GM18508 (cell line): Measurements from ENCODE around the gene ZNF440.
"Not testable (repeated sequence)": the region's sequence is repeated elsewhere in the genome, so short reads cannot be mapped to it uniquely, and the experiment has no call there.

Experiments used
- ATAC-seq: cut with Tn5 transposase; IDR thresholded peaks from one replicate; pipeline ENCODE4 v1.9.1; 2021; ENCODE audit warnings: moderate number of reproducible peaks; ENCODE audit not compliant: insufficient read depth, unreplicated experiment

Gene ZNF440

DNA sequence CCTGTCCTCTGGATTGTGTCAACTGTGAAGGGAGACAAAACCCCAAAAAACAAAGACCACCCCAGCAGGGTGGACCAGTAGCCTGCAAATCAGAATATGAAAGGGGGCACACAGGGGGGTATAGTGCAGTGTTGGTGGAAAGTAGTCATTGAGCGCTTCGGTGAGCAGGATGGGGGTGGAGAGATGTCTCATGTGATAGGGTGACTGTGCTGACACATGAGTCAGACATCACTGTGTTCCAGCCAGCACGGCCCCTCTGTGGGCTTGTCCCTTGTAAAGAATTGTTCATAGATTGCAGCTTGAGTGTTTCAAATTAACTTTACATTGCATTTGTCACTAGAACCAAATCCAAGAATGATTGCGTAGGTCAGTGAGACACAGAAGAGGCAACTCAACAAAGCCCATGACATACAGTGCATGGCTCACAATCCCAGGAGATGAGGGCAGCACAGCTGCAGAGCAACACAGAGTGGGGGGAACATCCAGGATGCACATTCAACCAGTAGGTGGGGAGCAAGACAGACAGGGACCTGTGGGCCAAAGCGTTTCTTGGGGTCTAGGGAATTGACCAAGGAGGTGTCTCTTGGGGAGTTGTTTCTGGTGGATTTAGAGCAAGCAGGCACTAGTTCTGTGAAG is 7.5 kb downstream of the ZNF440 start:
- no peak for ATAC-seq

DNA sequence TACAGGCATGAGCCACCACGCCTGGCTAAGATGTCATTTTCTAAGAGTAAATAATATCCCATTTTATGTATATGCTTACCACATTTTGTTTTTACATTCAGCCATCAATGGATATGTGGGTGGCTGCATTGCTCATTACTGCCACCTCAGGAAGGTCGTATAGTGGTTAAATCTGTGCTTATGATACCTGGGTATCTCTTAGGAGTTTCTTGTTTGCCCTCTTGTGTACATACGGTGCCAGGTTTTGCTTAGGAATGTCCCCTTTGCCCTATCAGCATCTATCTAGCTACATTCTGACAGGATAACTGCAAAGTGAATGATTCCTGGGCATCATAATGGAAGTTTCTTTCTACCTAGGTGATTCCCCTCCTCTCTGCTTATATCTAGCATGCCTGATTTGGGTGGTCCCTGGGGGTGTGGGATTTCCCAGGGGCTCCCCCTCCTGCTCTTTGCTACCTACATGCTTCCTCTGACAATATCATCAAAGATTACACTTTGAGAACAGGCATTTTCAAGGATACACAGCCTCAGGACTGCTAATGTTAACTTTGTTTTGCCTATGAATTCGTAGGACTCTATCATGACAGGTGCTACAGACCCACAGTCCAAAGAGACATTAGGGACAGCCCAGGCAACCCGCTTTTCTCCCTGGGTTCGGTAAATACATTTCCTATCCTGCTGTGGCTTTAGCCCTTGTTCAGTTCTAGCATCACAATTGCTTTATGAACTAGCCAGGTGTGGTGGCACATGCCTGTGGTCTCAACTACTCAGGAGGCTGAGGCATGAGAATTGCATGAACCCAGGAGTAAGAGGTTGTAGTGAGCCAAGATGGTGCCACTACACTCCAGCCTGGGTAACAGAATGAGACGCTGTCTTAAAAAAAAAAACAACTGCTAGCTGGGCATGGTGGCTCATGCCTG is 15.1 kb downstream of the ZNF440 start:
- ATAC-seq: not testable (repeated sequence)

DNA sequence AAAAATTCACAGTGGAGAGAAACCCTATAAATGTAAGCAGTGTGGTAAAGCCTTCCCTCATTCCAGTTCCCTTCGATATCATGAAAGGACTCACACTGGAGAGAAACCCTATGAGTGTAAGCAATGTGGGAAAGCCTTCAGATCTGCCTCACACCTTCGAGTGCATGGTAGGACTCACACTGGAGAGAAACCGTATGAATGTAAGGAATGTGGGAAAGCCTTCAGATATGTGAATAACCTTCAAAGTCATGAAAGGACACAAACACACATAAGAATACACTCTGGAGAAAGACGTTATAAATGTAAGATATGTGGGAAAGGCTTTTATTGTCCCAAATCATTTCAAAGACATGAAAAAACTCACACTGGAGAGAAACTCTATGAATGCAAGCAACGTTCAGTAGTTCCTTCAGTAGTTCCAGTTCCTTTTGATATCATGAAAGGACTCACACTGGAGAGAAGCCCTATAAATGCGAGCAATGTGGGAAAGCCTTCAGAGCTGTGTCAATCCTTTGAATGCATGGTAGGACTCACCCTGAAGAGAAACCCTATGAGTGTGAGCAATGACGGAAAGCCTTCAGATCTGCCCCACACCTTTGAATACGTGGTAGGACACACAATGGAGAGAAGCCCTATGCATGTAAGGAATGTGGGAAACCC is 18.3 kb downstream of the ZNF440 start:
- ATAC-seq: no peak

DNA sequence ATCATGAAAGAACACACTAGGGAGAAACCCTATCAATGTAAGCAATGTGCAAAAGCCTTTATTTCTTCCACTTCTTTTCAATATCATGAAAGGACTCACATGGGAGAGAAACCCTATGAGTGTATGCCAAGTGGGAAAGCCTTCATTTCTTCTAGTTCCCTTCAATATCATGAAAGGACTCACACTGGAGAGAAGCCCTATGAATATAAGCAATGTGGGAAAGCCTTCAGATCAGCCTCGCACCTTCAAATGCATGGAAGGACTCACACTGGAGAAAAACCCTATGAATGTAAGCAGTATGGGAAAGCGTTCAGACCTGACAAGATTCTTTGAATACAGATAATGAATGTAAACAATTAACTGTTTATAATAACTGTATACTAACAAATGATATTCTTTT is 19.5 kb downstream of the ZNF440 start:
- no peak for ATAC-seq

DNA sequence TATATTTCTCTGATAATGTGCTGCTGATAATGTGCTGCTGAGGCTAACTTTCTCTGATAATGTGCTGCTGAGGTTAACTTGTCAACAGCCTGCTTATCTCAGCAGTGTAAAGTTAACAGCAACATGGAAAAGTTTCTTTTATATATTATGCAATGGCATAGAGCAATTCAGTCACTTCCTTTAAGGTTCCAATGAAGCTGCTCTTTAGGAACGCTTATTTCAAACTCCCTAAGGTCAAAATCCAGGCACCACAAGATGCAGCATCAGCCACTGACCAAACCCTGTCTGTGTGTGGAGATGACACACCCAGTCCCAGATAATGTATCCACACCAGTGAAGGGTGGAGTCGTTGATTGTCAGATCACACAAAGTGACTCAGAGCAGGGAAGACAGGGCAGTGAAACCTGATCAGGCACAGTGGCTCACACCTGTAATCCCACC is 21.6 kb downstream of the ZNF440 start:
- ATAC-seq: not testable (repeated sequence)

DNA sequence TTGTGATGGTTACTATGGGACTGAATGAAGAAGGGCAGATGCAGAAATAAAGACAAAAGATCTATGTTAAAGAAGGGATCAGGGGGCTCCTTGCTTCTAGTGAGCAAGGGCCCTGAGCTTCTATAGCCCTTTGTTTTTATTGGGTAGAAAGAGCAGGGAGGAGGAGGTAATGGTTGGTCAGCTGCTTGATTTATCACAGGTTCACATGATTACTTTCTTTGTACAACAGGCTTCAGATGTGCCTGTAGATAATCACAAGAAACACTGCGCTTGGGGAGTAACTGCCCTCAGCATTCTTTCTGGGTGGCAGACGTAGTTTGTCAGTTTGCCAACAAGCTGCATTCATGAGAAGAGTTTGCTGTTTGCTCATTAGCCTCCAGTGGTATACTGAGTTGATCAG is 29.6 kb downstream of the ZNF440 start:
- no peak for ATAC-seq

DNA sequence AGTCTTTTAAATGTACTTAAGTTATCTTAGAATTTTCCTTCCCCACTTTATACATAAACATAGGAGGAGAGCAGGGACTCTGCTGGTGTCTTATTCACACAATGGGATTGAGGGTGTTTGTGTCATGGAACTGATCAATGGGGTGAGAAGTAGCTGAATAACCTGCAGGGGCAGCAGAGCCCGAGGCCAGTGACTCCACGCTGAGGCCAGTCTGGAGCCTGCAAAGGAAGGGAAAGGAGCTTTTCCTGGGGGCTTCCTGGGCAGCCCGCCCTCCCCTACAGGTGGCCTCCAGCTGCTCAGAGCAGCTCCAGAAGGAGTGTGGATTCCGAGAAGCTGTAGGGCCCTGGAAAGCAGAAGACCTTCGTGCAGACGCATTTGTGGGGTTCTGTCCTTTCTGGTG is 33.5 kb downstream of the ZNF440 start:
- ATAC-seq: not testable (repeated sequence)

DNA sequence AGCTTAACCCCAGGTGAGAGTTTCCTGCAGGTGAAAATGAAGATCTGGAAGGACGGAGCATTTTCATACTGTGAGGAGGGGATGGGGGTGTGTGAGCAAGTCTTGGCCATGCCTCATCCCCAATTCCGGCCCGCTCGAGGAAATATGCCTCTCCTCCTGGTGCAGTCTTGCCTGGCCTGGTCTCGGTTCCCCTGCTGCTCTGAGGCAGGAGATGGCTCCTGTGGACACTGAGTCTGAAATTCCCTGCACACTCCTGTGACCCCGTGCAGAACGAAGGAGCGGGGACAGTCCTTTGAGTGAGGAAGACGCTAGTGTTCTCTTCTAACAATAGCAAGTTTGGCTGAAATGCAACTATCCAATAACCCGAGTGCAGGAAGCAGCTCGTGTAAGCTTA is 34.1 kb downstream of the ZNF440 start:
- no peak for ATAC-seq

DNA sequence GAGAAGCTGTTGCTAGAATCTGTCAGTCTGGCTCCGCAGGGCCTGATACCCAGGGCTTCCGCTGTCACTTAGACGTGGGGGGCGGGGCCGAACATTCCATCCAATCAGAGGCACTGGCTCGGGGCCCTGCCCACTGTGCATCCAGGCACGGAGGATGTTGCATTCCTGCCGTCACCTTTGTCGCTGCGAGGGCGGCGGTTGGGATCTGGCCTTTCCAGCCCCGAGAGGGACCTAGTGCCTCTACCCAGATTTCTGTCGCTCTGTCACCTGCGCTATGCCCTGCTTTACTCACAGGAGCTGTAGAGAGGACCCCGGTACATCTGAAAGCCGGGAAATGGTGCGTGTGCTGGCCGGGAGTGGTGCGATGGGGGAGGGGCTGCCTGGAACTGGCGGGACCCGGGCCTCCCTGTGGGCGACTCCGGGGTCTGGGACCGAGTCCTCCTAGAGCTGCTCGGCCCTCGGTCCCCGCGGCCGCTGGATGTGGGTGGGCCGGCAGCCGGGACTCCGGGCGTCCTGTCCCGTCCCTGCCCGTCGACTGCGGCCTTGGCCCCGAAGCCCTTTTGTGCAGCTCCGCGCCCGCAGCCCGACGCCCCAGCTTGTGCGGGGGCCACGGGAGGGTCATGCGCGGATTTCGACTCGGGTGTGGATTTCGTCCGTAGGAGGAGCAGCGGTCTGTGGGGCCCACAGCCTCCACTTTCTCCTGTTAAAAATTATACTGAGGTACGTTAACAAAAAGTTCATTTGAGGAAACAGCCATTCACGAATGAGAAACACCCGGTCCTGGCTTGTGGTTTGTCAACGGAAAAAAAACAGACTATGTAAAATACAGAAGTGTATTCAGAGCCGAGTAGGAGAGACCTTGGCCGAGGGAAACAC is 34.8 kb downstream of the ZNF440 start, which contains the start of gene ZNF439:
Gene ZNF439 (plus strand): TSS at position 133 of the 876 bp plus-strand sequence. CDS start 142 bp downstream, at position 275.
- no peak for ATAC-seq

DNA sequence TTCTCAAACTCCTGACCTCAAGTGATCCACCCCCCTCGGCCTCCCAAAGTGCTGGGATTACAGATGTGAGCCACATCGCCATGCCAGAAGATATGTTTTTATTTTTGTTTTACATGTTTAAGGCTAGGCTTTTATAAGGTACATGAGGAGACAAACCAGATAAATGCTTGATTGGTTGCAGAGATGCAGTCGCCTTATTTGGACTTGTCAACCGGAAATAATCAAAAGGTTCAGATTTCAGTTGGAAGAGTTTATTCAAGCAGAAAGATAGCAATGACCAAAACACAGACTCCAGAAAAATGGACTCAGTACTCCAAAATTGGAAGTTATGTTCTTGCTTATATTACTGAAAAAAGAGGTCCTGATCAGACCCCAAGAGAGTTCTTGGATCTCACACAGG is 36.2 kb downstream of the ZNF440 start:
- not testable (repeated sequence) for ATAC-seq

DNA sequence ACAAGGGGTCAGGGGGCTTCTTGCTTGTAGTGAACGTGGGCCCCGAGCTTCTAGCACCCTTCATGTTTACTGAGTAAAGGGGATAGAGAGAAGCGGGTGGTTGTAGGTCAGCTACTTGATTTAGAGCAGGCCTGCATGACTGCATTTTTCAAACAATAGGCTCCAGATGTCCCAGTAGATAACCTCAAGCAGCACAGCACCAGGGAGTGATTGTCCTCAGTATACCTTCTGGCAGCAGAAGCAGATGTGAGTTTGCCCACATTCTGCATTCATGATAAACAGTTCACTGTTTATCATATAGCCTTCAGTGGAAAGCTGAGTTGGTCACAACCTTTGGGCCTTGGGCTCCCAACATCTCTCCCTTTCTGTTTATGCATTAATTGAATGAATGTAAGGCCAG is 39.3 kb downstream of the ZNF440 start:
- no peak for ATAC-seq

DNA sequence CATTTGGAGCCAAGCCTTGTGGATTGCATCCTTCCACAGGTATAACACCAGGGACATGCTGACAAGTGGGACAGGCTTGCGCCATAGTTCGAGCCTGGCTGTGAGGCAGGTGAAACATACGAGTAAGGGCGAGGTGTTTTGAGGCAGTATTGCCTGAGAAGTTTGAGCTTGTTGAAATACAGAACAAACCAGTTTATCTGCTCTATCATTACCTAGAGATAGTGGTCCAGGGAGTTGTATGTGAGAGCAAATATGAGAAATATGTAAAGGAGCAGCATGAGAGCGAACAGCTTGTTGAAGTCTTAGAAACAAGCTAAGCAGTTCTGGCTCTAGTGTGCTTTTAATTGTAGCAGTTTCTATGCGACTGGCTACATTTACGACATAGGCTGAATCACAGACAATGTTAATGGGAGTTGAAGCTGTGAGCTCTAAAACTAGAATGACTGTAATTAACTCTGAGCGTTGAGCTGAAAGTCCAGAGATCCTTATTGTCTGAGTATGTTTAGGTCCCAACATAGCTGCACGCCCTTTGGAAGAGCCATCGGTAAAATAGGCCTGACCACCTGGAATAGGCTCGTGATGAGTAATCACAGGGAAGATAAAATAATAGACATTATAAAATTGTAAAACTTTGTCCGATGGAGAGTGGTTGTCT is 42.6 kb downstream of the ZNF440 start:
- no peak for ATAC-seq

DNA sequence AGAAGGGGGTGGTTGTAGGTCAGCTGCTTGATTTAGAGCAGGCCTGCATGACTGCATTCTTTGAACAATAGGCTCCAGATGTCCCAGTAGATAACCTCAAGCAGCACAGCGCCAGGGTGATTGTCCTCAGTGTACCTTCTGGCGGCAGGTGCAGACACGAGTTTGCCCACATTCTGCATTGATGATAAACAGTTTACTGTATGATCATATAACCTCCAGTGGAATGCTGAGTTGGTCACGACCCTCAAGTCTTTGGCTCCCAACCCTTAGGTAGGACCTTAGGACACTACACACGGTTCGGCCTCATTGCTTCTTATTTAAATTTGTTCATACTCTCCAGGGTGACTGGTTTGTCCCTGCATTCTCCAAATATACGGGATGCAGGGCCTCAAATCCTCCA is 46.6 kb downstream of the ZNF440 start:
- no peak for ATAC-seq

DNA sequence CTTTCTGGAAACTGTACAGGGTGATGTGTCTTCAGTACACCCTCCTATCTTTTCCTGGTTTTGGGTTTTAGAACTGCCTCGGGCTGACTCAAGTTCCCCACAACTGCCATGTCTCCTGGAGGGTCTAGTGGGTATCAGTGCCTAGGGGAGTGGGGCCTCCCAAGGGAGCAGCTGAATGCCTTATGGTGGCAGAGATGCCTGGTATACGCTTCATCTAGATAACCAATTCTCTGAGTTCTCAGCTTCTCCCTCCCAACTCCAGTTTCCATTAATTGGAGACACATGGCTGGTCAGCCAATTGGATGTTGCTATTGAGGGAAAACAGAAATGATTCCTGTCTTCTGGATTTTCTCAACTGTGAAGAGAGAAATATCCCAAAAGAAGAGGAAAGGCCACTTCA is 47.2 kb downstream of the ZNF440 start:
- no peak for ATAC-seq

DNA sequence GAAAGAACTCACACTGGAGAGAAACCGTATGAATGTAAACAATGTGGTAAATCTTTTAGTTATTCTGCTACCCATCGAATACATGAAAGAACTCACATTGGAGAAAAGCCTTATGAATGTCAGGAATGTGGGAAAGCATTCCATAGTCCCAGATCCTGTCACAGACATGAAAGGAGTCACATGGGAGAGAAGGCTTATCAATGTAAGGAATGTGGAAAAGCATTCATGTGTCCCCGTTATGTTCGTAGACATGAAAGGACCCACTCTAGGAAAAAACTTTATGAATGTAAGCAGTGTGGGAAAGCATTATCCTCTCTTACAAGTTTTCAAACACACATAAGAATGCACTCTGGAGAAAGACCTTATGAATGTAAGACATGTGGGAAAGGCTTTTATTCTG is 53.7 kb downstream of the ZNF440 start:
- ATAC-seq: not testable (repeated sequence)

DNA sequence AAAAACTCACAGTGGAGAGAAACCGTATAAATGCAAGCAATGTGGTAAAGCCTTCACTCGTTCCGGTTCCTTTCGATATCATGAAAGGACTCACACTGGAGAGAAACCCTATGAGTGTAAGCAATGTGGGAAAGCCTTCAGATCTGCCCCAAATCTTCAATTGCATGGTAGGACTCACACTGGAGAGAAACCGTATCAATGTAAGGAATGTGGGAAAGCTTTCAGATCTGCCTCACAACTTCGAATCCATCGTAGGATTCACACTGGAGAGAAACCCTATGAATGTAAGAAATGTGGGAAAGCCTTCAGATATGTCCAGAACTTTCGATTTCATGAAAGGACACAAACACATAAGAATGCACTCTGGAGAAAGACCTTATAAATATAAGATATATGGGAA is 54.1 kb downstream of the ZNF440 start:
- no peak for ATAC-seq

DNA sequence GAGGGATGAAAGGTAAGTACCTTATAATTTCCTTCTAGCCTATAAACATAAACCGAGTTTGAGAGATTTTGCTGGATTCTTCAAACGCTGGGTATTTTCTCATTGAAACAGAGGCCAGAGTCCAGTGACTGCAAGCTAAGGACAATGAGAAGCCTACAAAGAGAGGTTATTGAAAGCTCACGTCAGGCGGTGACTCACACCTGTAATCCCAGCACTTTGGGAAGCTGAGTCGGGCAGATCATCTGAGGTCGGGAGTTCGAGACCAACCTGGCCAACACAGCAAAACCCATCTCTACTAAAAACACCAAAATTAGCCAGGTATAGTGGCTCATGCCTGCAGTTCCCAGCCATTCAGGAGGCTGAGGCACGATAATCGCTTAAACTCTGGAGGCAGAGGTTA is 58.6 kb downstream of the ZNF440 start:
- ATAC-seq: no peak

DNA sequence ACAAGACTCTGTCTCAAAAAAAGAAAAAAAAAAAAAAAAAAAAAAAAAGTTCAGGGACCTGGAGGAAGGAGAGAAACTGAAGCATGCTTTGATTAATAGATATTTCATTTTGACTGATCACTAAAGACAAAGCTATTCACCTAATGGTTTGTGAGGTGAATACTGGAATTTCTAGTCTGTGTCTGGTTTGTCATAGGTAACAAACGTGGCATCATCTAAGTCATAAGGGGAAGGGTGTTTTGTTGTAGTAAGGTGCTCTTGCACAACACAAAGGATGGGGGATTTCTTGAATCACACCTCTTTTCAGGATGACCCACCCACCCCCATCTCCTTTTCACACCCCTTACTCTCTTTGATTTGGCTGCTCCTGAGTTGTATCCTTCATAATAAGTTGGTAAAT is 59.7 kb downstream of the ZNF440 start:
- no peak for ATAC-seq

DNA sequence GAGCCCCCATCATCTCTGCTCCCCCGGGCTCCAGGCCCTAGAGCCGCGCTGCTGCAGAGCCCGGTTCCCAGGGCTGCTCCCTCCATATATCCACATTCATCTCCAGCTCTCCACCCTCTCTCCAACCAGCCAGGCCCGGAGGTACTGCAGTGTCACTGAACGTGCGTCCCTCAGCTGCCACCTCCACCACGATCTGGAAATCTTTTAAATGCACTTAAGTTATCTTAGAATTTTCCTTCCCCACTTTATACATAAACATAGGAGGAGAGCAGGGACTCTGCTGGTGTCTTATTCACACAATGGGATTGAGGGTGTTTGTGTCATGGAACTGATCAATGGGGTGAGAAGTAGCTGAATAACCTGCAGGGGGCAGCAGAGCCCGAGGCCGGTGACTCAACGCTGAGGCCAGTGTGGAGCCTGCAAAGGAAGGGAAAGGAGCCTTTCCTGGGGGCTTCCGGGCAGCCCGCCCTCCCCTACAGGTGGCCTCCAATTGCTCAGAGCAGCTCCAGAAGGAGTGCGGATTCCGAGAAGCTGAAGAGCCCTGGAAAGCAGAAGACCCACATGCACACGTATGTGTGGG is 65.7 kb downstream of the ZNF440 start:
- not testable (repeated sequence) for ATAC-seq
